Measurements from ENCODE around the gene ERCC6L2. TPM values are rescaled to one million over a fixed set of nuclear protein-coding genes. Genes with fewer than 3 reads are reported as not detected.

Gene ERCC6L2
- total RNA-seq, 1 experiment from 2014 or later: 20.3 TPM

GRCh38 chr9:95992536-95992935 is 117.0 kb downstream of the ERCC6L2 start:
- Mint-ChIP-seq H3K36me3 (ENCODE audit: insufficient read depth, unreplicated experiment) (no peaks in the 10 kb centered on the region), H3K4me1 (ENCODE audit: low read depth, unreplicated experiment) (no peaks in the 10 kb centered on the region), H3K4me3 (ENCODE audit: low read depth, unreplicated experiment) (no peak overlapping the region), H3K27me3 (ENCODE audit: unreplicated experiment) (no peaks in the 10 kb centered on the region), H3K27ac (ENCODE audit: unreplicated experiment) (no peak overlapping the region), H3K9me3 (ENCODE audit: low read depth, unreplicated experiment) (no peaks in the 10 kb centered on the region)
- intact Hi-C loops (cut with micrococcal nuclease; ENCODE audit: unreplicated experiment): no loop called here
- no peak for DNase-seq
- no peak for TF ChIP-seq CTCF (IDR thresholded peaks at IDR 0.05; ENCODE audit: unreplicated experiment)
- CTCF ChIA-PET: no interaction called here
- BruUV-seq (replicated peaks): no TSS peak

- Mint-ChIP-seq H3K36me3 (ENCODE audit: insufficient read depth, unreplicated experiment) (no peaks in the 10 kb centered on the region), H3K27ac (ENCODE audit: unreplicated experiment) (no peak overlapping the region)
These were observed 117.8 kb downstream of the ERCC6L2 start for GRCh38 chr9:95993337-95993736.

GRCh38 chr9:95999390-95999789 is 123.9 kb downstream of the ERCC6L2 start:
- Mint-ChIP-seq H3K9me3 (ENCODE audit: low read depth, unreplicated experiment) (no peaks in the 10 kb centered on the region), H3K27me3 (ENCODE audit: unreplicated experiment) (no peaks in the 10 kb centered on the region), H3K27ac (ENCODE audit: unreplicated experiment) (no peak overlapping the region), H3K36me3 (ENCODE audit: insufficient read depth, unreplicated experiment) (no peaks in the 10 kb centered on the region), H3K4me3 (ENCODE audit: low read depth, unreplicated experiment) (no peak overlapping the region), H3K4me1 (ENCODE audit: low read depth, unreplicated experiment) (no peaks in the 10 kb centered on the region)
- DNase-seq: no peak
- no peak for TF ChIP-seq CTCF (IDR thresholded peaks at IDR 0.05; ENCODE audit: unreplicated experiment)
- CTCF ChIA-PET: no interaction called here
- BruUV-seq (replicated peaks): no TSS peak
- intact Hi-C loops (cut with micrococcal nuclease; ENCODE audit: unreplicated experiment): no loop called here

More at GRCh38 chr9:95993337-95993736, 117.8 kb downstream of the ERCC6L2 start:
- intact Hi-C loops (cut with micrococcal nuclease; ENCODE audit: unreplicated experiment): no loop called here
- H3K27me3 Mint-ChIP-seq (ENCODE audit: unreplicated experiment): no peaks in the 10 kb centered on the region
- no peak overlapping the region for H3K4me3 Mint-ChIP-seq (ENCODE audit: low read depth, unreplicated experiment)
- no peaks in the 10 kb centered on the region for H3K9me3 Mint-ChIP-seq (ENCODE audit: low read depth, unreplicated experiment)
- BruUV-seq (replicated peaks): no TSS peak
- CTCF ChIA-PET: no interaction called here
- no peak for TF ChIP-seq CTCF (IDR thresholded peaks at IDR 0.05; ENCODE audit: unreplicated experiment)
- no peak for DNase-seq
- H3K4me1 Mint-ChIP-seq (ENCODE audit: low read depth, unreplicated experiment): no peaks in the 10 kb centered on the region

GRCh38 chr9:96004379-96004778 is 128.9 kb downstream of the ERCC6L2 start:
- Mint-ChIP-seq H3K36me3 (ENCODE audit: insufficient read depth, unreplicated experiment) (no peaks in the 10 kb centered on the region), H3K4me1 (ENCODE audit: low read depth, unreplicated experiment) (no peaks in the 10 kb centered on the region), H3K9me3 (ENCODE audit: low read depth, unreplicated experiment) (no peaks in the 10 kb centered on the region), H3K27me3 (ENCODE audit: unreplicated experiment) (no peaks in the 10 kb centered on the region), H3K27ac (ENCODE audit: unreplicated experiment) (no peak overlapping the region), H3K4me3 (ENCODE audit: low read depth, unreplicated experiment) (no peak overlapping the region)
- TF ChIP-seq CTCF (IDR thresholded peaks at IDR 0.05; ENCODE audit: unreplicated experiment): no peak
- no peak for DNase-seq
- no TSS peak for BruUV-seq (replicated peaks)
- CTCF ChIA-PET: no interaction called here
- intact Hi-C loops (cut with micrococcal nuclease; ENCODE audit: unreplicated experiment): no loop called here
